GM13977 (cell line): ENCODE results near the gene LRMDA.

Experiments
- DNase-seq: peaks from one replicate; pipeline ENCODE4 v3.0.0; 2012; ENCODE audit warnings: low spot score
- in situ Hi-C: fragments of 300-500 bp; cut with MboI; formaldehyde crosslinking; loops from one replicate; pipeline ENCODE4 v1.12.0; 2022; ENCODE audit warnings: low sequenced_read_pairs, low pct_unique_long_range_greater_than_20kb, mixed read lengths, inconsistent platforms; ENCODE audit not compliant: unreplicated experiment
- TF ChIP-seq, protein P1 (sequence below): IDR thresholded peaks from 2 replicates; pipeline ENCODE4 v1.5.1; 2012; ENCODE audit warnings: mild to moderate bottlenecking, control low read depth; ENCODE audit not compliant: insufficient read depth; ENCODE audit errors: extremely low read depth, missing control alignments

LRMDA gene

DNA sequence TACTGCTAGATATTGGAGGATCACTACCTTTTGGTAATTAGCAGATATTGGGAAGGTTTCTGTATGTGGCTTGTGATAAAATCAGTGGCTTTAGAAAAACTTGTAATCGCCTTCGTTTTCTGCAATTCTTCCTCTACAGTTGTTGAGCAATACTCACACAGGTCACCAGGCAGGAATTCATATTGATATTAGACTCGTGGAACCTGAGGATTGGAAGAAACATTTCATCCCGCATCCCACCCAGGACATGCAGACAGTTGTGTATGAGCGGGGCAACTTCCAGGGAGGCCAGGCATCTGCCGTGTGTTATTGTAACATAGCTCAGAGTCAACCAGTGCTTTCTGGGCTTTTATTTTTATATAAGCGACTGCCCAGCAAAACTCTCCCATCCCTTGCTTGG, 821.3 kb downstream of the LRMDA start:
- DNase-seq = no peak
- TF ChIP-seq, protein P1, sequence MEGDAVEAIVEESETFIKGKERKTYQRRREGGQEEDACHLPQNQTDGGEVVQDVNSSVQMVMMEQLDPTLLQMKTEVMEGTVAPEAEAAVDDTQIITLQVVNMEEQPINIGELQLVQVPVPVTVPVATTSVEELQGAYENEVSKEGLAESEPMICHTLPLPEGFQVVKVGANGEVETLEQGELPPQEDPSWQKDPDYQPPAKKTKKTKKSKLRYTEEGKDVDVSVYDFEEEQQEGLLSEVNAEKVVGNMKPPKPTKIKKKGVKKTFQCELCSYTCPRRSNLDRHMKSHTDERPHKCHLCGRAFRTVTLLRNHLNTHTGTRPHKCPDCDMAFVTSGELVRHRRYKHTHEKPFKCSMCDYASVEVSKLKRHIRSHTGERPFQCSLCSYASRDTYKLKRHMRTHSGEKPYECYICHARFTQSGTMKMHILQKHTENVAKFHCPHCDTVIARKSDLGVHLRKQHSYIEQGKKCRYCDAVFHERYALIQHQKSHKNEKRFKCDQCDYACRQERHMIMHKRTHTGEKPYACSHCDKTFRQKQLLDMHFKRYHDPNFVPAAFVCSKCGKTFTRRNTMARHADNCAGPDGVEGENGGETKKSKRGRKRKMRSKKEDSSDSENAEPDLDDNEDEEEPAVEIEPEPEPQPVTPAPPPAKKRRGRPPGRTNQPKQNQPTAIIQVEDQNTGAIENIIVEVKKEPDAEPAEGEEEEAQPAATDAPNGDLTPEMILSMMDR = no peak
- in situ Hi-C loops = no loop called here

DNA sequence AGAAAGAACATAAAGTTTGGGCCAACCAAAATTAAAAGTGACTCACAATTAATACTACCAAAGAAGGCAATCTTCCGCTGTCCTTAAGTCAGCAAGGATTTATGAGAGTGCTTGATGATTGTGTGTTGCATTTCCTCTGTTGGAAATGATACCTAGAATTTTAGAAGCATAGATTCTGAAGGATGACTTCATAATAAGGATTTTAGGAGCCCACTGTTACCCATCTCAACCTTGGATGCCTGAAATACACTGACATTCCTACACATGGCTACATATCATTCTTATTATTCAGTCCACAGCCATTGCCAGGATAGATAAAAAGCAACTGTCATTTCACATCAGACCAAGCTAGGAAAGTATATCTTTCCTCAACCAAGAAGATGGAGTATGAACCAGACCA, 823.8 kb downstream of the LRMDA start:
- in situ Hi-C loops = no loop called here
- TF ChIP-seq, protein P1 = no peak

DNA sequence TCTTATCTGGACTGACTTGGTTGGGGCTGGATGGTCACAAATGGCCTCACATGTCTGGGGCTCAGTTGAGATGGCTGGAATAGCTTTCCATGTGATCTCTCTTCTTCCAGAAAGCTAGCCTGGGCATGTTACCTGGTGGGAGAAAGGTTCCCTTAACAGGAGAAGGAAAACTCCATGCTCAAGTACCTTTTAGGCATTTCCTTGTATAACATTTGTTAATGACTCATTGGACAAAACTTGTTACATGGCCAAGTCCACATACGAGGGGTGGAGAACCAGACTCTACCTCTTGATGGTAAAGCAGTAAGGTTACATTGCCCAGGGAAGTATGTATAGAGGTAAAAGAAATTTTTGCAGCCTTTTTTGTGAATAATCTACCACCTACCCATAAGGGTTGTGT, 826.4 kb downstream of the LRMDA start:
- TF ChIP-seq, protein P1 = no peak
- DNase-seq = no peak
- in situ Hi-C loops = no loop called here

More for the DNA sequence above, 823.8 kb downstream of the LRMDA start:
- DNase-seq = no peak

DNA sequence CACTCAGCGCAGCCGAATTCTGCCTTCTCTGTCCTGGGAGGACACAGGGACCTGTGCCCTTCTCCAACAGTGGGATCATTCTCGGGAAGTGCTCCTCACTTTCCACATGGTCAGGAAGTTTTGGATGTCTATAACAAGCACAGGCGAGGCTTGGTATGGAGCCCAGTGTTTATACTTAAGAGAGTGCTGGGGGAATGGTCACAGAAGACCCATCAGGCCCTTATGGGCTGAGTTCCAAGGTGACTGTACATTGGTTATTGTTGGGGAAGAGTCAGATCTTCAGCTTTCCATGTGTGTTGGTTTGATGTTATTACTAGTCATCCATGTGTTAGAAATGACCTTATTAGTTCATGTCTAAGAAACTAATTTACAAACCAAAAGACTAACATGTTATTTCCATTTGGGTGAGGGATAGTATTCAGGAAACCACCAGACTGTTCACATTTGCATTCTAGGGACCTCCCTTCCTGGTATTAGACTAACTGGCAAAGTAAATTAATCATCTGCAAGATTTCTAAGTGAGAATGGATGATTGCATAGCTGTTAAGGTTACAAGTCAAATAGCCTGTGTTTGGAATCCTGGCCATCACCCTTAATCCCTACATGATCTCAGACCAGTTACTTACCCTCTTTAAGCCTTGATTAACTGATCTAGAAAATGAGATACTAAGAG, 834.2 kb downstream of the LRMDA start:
- TF ChIP-seq, protein P1 = no peak
- no peak for DNase-seq
- in situ Hi-C loops = no loop called here

DNA sequence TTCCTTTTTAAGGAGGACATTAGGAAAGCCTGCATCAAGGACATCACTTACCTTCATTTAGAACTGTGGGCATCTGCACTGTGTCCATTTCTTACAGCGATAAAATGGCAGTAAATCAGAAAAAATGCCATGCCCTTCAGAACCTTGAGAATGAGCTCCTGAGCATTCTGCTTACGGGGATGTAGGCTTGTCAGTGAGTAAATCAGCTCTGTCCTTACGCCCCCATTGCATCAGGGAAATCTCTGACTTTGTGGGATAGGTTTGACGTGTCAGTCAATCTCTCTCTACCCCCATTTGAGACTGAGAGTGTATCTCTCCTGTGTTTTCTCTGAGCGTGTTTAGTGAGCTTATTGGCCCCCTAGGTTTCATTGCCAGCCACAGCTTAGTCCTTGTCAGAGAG, 837.1 kb downstream of the LRMDA start:
- no peak for DNase-seq
- in situ Hi-C loops = no loop called here
- TF ChIP-seq, protein P1 = no peak

DNA sequence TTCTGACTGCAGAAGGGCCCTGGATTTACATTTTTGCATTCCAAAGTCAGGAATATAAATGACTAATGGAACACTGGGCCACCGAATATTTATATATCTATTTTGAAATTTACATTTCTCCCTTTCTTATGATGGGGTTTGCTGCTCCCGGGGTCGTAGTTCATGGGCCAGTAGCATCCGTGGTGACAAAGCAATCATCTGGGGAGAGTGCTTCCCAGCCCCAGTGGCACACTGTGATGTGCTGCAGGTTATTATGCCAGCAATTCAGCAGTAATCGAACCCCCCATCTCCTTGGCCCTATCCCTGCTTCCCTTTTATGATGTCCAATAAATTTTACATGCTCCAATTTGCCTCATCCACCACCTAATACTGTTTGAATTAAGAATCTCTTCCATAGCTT, 837.5 kb downstream of the LRMDA start:
- in situ Hi-C loops = no loop called here
- no peak for DNase-seq
- TF ChIP-seq, protein P1 = no peak
